OCI-LY3 (cell line): ENCODE data around the gene QPCTL.
A peak's percentile ranks its signal among the peaks of the same experiment; 100 is the strongest.

Source experiments
- H2AFZ ChIP-seq: fragments of 200-600, 300-600 bp; shearing (Covaris generic); 2 replicates; pipeline ENCODE4 v1.6.0; 2014; ENCODE audit warnings: antibody characterized with exemption, low read depth, low read length
- H3K27ac ChIP-seq: fragments of 200-600, 300-600 bp; sonication (generic); 2 replicates; pipeline ENCODE4 v1.5.1; 2014; ENCODE audit warnings: mild to moderate bottlenecking, low read length, moderate library complexity, mixed read lengths
- H3K27me3 ChIP-seq: fragments of 200-600, 300-600 bp; sonication (generic); 2 replicates; pipeline ENCODE4 v1.6.1; 2014; ENCODE audit warnings: low read depth, low read length, mixed read lengths
- H3K36me3 ChIP-seq: fragments of 200-600, 300-600 bp; sonication (generic); replicated peaks from 2 replicates; pipeline ENCODE3; 2014; ENCODE audit warnings: low read depth, low read length, mixed read lengths
- H3K4me1 ChIP-seq: fragments of 300-600, 200-600 bp; sonication (generic); 2 replicates; pipeline ENCODE4 v1.6.1; 2014; ENCODE audit warnings: low read length, mixed read lengths
- H3K4me2 ChIP-seq: fragments of 200-600, 300-600 bp; sonication (generic); 2 replicates; pipeline ENCODE4 v1.6.1; 2014; ENCODE audit warnings: low read length, mixed read lengths
- H3K4me3 ChIP-seq: fragments of 300-600, 200-600 bp; sonication (generic); 2 replicates; pipeline ENCODE4 v1.5.1; 2014; ENCODE audit warnings: antibody characterized with exemption, mild to moderate bottlenecking, low read length, moderate library complexity
- H3K79me2 ChIP-seq: fragments of 300-600, 200-600 bp; shearing (Covaris generic); 2 replicates; pipeline ENCODE4 v1.6.1; 2014; ENCODE audit warnings: mild to moderate bottlenecking, low read length, mixed read lengths
- H3K9ac ChIP-seq: fragments of 300-600, 200-600 bp; shearing (Covaris generic); 2 replicates; pipeline ENCODE4 v1.6.0; 2014; ENCODE audit warnings: mild to moderate bottlenecking, low read length, moderate library complexity
- H3K9me3 ChIP-seq: fragments of 200-600, 300-600 bp; shearing (Covaris generic); 2 replicates; pipeline ENCODE4 v1.6.1; 2014; ENCODE audit warnings: low read length, mixed read lengths; ENCODE audit not compliant: insufficient read depth
- H4K20me1 ChIP-seq: fragments of 200-600, 300-600 bp; sonication (generic); 2 replicates; pipeline ENCODE4 v1.6.1; 2016; ENCODE audit warnings: low read length, mixed read lengths; ENCODE audit not compliant: insufficient read depth
- CTCF ChIP-seq: fragments of 200-600, 300-600 bp; sonication (generic); IDR thresholded peaks from 2 replicates; pipeline ENCODE4 v1.5.1; 2014; ENCODE audit warnings: antibody characterized with exemption, low read length, low read depth
- EZH2phosphoT487 ChIP-seq: fragments of 200-600 bp; shearing (Covaris generic); IDR thresholded peaks from 2 replicates; pipeline ENCODE4 v1.6.1; 2018; ENCODE audit warnings: antibody characterized with exemption, mixed run types, low read depth

Gene QPCTL

GRCh38 chr19:45660636-45661035 is 31.8 kb upstream of the QPCTL start:
- H3K9ac ChIP-seq: no peak overlapping the region
- no peaks in the 10 kb centered on the region for H3K79me2 ChIP-seq
- no peaks in the 10 kb centered on the region for H3K36me3 ChIP-seq
- no peaks in the 10 kb centered on the region for H3K4me1 ChIP-seq
- no peak for TF ChIP-seq EZH2phosphoT487
- no peak for TF ChIP-seq CTCF
- no peak overlapping the region for H3K27ac ChIP-seq
- H3K9me3 ChIP-seq: no peaks in the 10 kb centered on the region
- H2AFZ ChIP-seq: no peak overlapping the region
- no peak overlapping the region for H3K4me3 ChIP-seq
- peaks cover 12% of the 10 kb centered on the region; the same call in 1 of the 2 replicates for H3K27me3 ChIP-seq
- no peak overlapping the region for H3K4me2 ChIP-seq
- no peaks in the 10 kb centered on the region for H4K20me1 ChIP-seq

GRCh38 chr19:45663800-45664199 is 28.7 kb upstream of the QPCTL start:
- H3K4me1 ChIP-seq: peaks cover 5% of the 10 kb centered on the region
- H3K9ac ChIP-seq: no peak overlapping the region
- TF ChIP-seq EZH2phosphoT487: no peak
- TF ChIP-seq CTCF: no peak
- H3K4me2 ChIP-seq: no peak overlapping the region
- H3K36me3 ChIP-seq: no peaks in the 10 kb centered on the region
- peaks cover 12% of the 10 kb centered on the region; the same call in 1 of the 2 replicates for H3K27me3 ChIP-seq
- no peaks in the 10 kb centered on the region for H4K20me1 ChIP-seq
- no peak overlapping the region for H2AFZ ChIP-seq
- H3K79me2 ChIP-seq: no peaks in the 10 kb centered on the region
- H3K4me3 ChIP-seq: no peak overlapping the region
- no peak overlapping the region for H3K27ac ChIP-seq
- no peaks in the 10 kb centered on the region for H3K9me3 ChIP-seq

GRCh38 chr19:45664575-45664974 is 27.9 kb upstream of the QPCTL start:
- Histone ChIP-seq H2AFZ (no peak overlapping the region), H4K20me1 (no peaks in the 10 kb centered on the region), H3K27me3 (0 out of 2 replicates have a peak, but pooled peaks cover 7% of the 10 kb centered on the region), H3K9ac (no peak overlapping the region), H3K27ac (no peak overlapping the region), H3K4me3 (no peak overlapping the region), H3K9me3 (no peaks in the 10 kb centered on the region), H3K4me2 (no peak overlapping the region), H3K4me1 (peaks cover 10% of the 10 kb centered on the region), H3K79me2 (no peaks in the 10 kb centered on the region), H3K36me3 (no peaks in the 10 kb centered on the region)
- TF ChIP-seq EZH2phosphoT487 (no peak), CTCF (no peak)

GRCh38 chr19:45667620-45668341 is 24.7 kb upstream of the QPCTL start, which contains the start of gene GIPR:
Gene GIPR, plus strand, starts transcription at chr19:45668221. Its CDS starts 1,300 bp downstream, at chr19:45669521.
- Histone ChIP-seq H3K36me3 (no peaks in the 10 kb centered on the region), H4K20me1 (no peaks in the 10 kb centered on the region), H3K9me3 (no peaks in the 10 kb centered on the region), H3K4me1 (peaks cover 10% of the 10 kb centered on the region), H3K4me2 (peak within 1 kb of the TSS; percentile 98), H3K27me3 (0 out of 2 replicates have a peak, but pooled peaks cover 3% of the 10 kb centered on the region), H3K79me2 (no peaks in the 10 kb centered on the region), H3K4me3 (peak within 1 kb of the TSS; percentile 80), H3K9ac (peak within 1 kb of the TSS; percentile 76), H3K27ac (no peak within 1 kb of the TSS), H2AFZ (peak within 1 kb of the TSS; percentile 59)
- TF ChIP-seq CTCF (no peak), EZH2phosphoT487 (no peak)
